ENCODE data around the gene ZER1. TPM values are rescaled to one million over a fixed set of nuclear protein-coding genes. Genes with fewer than 3 reads are reported as not detected.
"Not testable (repeated sequence)": the region's sequence is repeated elsewhere in the genome, so short reads cannot be mapped to it uniquely, and the experiment has no call there.

Gene ZER1
- total RNA-seq, 1 experiment from 2014 or later = 15.2 TPM

- Mint-ChIP-seq H3K4me1 (ENCODE audit: low read depth, unreplicated experiment) (no peaks in the 10 kb centered on the region), H3K27ac (ENCODE audit: unreplicated experiment) (no peak overlapping the region), H3K36me3 (ENCODE audit: insufficient read depth, unreplicated experiment) (peaks cover 20% of the 10 kb centered on the region), H3K9me3 (ENCODE audit: low read depth, unreplicated experiment) (no peaks in the 10 kb centered on the region), H3K27me3 (ENCODE audit: unreplicated experiment) (no peaks in the 10 kb centered on the region), H3K4me3 (ENCODE audit: low read depth, unreplicated experiment) (no peak overlapping the region)
- intact Hi-C loops (cut with micrococcal nuclease; ENCODE audit: unreplicated experiment) = no loop called here
- CTCF ChIA-PET = no interaction called here
- no TSS peak for BruUV-seq (replicated peaks)
- TF ChIP-seq CTCF (IDR thresholded peaks at IDR 0.05; ENCODE audit: unreplicated experiment) = no peak
- no peak for DNase-seq
These were observed 30.8 kb upstream of the ZER1 start for GRCh38 chr9:128802482-128802881.

- intact Hi-C loops (cut with micrococcal nuclease; ENCODE audit: unreplicated experiment) = no loop called here
- Mint-ChIP-seq H3K27me3 (ENCODE audit: unreplicated experiment) (no peaks in the 10 kb centered on the region), H3K4me3 (ENCODE audit: low read depth, unreplicated experiment) (no peak overlapping the region), H3K36me3 (ENCODE audit: insufficient read depth, unreplicated experiment) (peaks cover 20% of the 10 kb centered on the region), H3K4me1 (ENCODE audit: low read depth, unreplicated experiment) (no peaks in the 10 kb centered on the region), H3K9me3 (ENCODE audit: low read depth, unreplicated experiment) (no peaks in the 10 kb centered on the region), H3K27ac (ENCODE audit: unreplicated experiment) (no peak overlapping the region)
- no peak for DNase-seq
- CTCF ChIA-PET = interaction anchor here (0.7 kb wide), 1 partner anchor 183 kb away, joined by 8 read pairs; no protein-coding TSS in a partner anchor
- no peak for TF ChIP-seq CTCF (IDR thresholded peaks at IDR 0.05; ENCODE audit: unreplicated experiment)
- no TSS peak for BruUV-seq (replicated peaks)
These were observed 28.3 kb upstream of the ZER1 start for GRCh38 chr9:128800061-128800460.

- no peaks in the 10 kb centered on the region for H3K27me3 Mint-ChIP-seq (ENCODE audit: unreplicated experiment)
- no peaks in the 10 kb centered on the region for H3K4me1 Mint-ChIP-seq (ENCODE audit: low read depth, unreplicated experiment)
- no TSS peak for BruUV-seq (replicated peaks)
- CTCF ChIA-PET = interaction anchor here (0.6 kb wide), 1 partner anchor 20 kb away, joined by 3 read pairs; no protein-coding TSS in a partner anchor
- no peak overlapping the region for H3K4me3 Mint-ChIP-seq (ENCODE audit: low read depth, unreplicated experiment)
- TF ChIP-seq CTCF (IDR thresholded peaks at IDR 0.05; ENCODE audit: unreplicated experiment) = no peak
- no peak overlapping the region for H3K27ac Mint-ChIP-seq (ENCODE audit: unreplicated experiment)
- peaks cover 25% of the 10 kb centered on the region for H3K36me3 Mint-ChIP-seq (ENCODE audit: insufficient read depth, unreplicated experiment)
- H3K9me3 Mint-ChIP-seq (ENCODE audit: low read depth, unreplicated experiment) = no peaks in the 10 kb centered on the region
- intact Hi-C loops (cut with micrococcal nuclease; ENCODE audit: unreplicated experiment) = no loop called here
- DNase-seq = no peak
These were observed 27.2 kb upstream of the ZER1 start for GRCh38 chr9:128798896-128799295.

GRCh38 chr9:128794961-128795360 is 23.2 kb upstream of the ZER1 start:
- H3K4me3 Mint-ChIP-seq (ENCODE audit: low read depth, unreplicated experiment); H3K27me3 Mint-ChIP-seq (ENCODE audit: unreplicated experiment); BruUV-seq (replicated peaks); DNase-seq; intact Hi-C loops (cut with micrococcal nuclease; ENCODE audit: unreplicated experiment); H3K4me1 Mint-ChIP-seq (ENCODE audit: low read depth, unreplicated experiment); CTCF ChIA-PET; H3K27ac Mint-ChIP-seq (ENCODE audit: unreplicated experiment); H3K9me3 Mint-ChIP-seq (ENCODE audit: low read depth, unreplicated experiment): not testable (repeated sequence)
- H3K36me3 Mint-ChIP-seq (ENCODE audit: insufficient read depth, unreplicated experiment) = peaks cover 12% of the 10 kb centered on the region

GRCh38 chr9:128792978-128793686 is 21.4 kb upstream of the ZER1 start:
- DNase-seq = no peak
- no peak overlapping the region for H3K27ac Mint-ChIP-seq (ENCODE audit: unreplicated experiment)
- H3K27me3 Mint-ChIP-seq (ENCODE audit: unreplicated experiment) = no peaks in the 10 kb centered on the region
- no peak for TF ChIP-seq CTCF (IDR thresholded peaks at IDR 0.05; ENCODE audit: unreplicated experiment)
- intact Hi-C loops (cut with micrococcal nuclease; ENCODE audit: unreplicated experiment) = no loop called here
- no peaks in the 10 kb centered on the region for H3K9me3 Mint-ChIP-seq (ENCODE audit: low read depth, unreplicated experiment)
- peaks cover 12% of the 10 kb centered on the region for H3K36me3 Mint-ChIP-seq (ENCODE audit: insufficient read depth, unreplicated experiment)
- no TSS peak for BruUV-seq (replicated peaks)
- H3K4me1 Mint-ChIP-seq (ENCODE audit: low read depth, unreplicated experiment) = no peaks in the 10 kb centered on the region
- no peak overlapping the region for H3K4me3 Mint-ChIP-seq (ENCODE audit: low read depth, unreplicated experiment)
- CTCF ChIA-PET = no interaction called here

Data from Calu3 (cell line).